HEK293 (cell line): ENCODE results near the gene MIEF2.

Experiments used
- CTCF ChIA-PET: fragments of 350-600 bp; formaldehyde crosslinking; extraction: SDS; loops from one replicate; lab custom pipeline; 2021; ENCODE audit warnings: antibody characterized with exemption; lab: Yijun Ruan, JAX
- POLR2A ChIA-PET: fragments of 300-600 bp; formaldehyde crosslinking; extraction: SDS; loops from one replicate; lab custom pipeline; 2020; ENCODE audit warnings: antibody characterized with exemption, inconsistent platforms; lab: Yijun Ruan, JAX
- H3K27ac ChIP-seq: fragments of 200-500 bp; sonication (Bioruptor generic); 2 replicates; pipeline ENCODE4 v1.5.1; 2014; ENCODE audit warnings: low read depth, low read length, control low read depth, inconsistent platforms; ENCODE audit errors: extremely low read depth
- H3K36me3 ChIP-seq, 2 experiments: fragments of 200-500 bp in 1 of 2; sonication (Bioruptor generic) in 1 of 2; 1 replicate in 1 of 2; 2 replicates in 1 of 2; pipeline ENCODE4 v1.5.1; 2014 to 2017; ENCODE audit warnings: inconsistent platforms in 2 of 2, low read length in 2 of 2; ENCODE audit not compliant: control insufficient read depth in 2 of 2, insufficient read depth in 1 of 2
- H3K4me1 ChIP-seq: fragments of 200-500 bp; sonication (Bioruptor generic); 2 replicates; pipeline ENCODE4 v1.5.1; 2014; ENCODE audit warnings: mild to moderate bottlenecking, low read length, inconsistent platforms; ENCODE audit not compliant: control insufficient read depth, insufficient read depth
- H3K4me3 ChIP-seq: 2 replicates; pipeline ENCODE4 v1.5.1; 2011; ENCODE audit warnings: low read depth, mild to moderate bottlenecking, control low read depth, low read length, moderate library complexity
- H3K9me3 ChIP-seq: fragments of 200-500 bp; sonication (Bioruptor generic); 2 replicates; pipeline ENCODE4 v1.5.1; 2014; ENCODE audit warnings: low read depth, low read length, inconsistent platforms; ENCODE audit not compliant: control insufficient read depth, insufficient read depth
- EGR2 ChIP-seq: fragments of 450-650 bp; formaldehyde crosslinking; IDR thresholded peaks from 2 replicates; pipeline ENCODE4 v1.5.1; 2016; ENCODE audit warnings: low read depth, missing biosample characterization, missing genetic modification characterization
- GLIS1 ChIP-seq: fragments of 450-650 bp; formaldehyde crosslinking; IDR thresholded peaks from 2 replicates; pipeline ENCODE4 v1.5.1; 2016; ENCODE audit warnings: missing biosample characterization, missing genetic modification characterization
- KLF16 ChIP-seq: fragments of 450-650 bp; formaldehyde crosslinking; IDR thresholded peaks from 2 replicates; pipeline ENCODE4 v1.5.1; 2017; ENCODE audit warnings: missing biosample characterization, missing genetic modification characterization
- KLF7 ChIP-seq: fragments of 450-650 bp; formaldehyde crosslinking; IDR thresholded peaks from 2 replicates; pipeline ENCODE4 v1.5.1; 2016; ENCODE audit warnings: missing biosample characterization, missing genetic modification characterization, borderline replicate concordance
- ZBTB21 ChIP-seq: fragments of 450-650 bp; formaldehyde crosslinking; IDR thresholded peaks from 2 replicates; pipeline ENCODE4 v1.5.1; 2017; ENCODE audit warnings: missing biosample characterization, missing genetic modification characterization
- ZFHX2 ChIP-seq: fragments of 450-650 bp; formaldehyde crosslinking; conservative IDR thresholded peaks from 2 replicates; pipeline ENCODE4 v1.5.1; 2016; ENCODE audit warnings: missing biosample characterization, missing genetic modification characterization
- ZIC2 ChIP-seq: fragments of 450-650 bp; formaldehyde crosslinking; IDR thresholded peaks from 2 replicates; pipeline ENCODE4 v1.5.1; 2016; ENCODE audit warnings: missing biosample characterization, missing genetic modification characterization
- ZNF16 ChIP-seq: fragments of 450-650 bp; formaldehyde crosslinking; IDR thresholded peaks from 2 replicates; pipeline ENCODE4 v1.5.1; 2016; ENCODE audit warnings: low read depth, missing biosample characterization, missing genetic modification characterization
- ZNF23 ChIP-seq: fragments of 450-650 bp; formaldehyde crosslinking; IDR thresholded peaks from 2 replicates; pipeline ENCODE4 v1.5.1; 2016; ENCODE audit warnings: missing biosample characterization, missing genetic modification characterization, borderline replicate concordance
- ZNF335 ChIP-seq: fragments of 450-650 bp; formaldehyde crosslinking; conservative IDR thresholded peaks from 2 replicates; pipeline ENCODE4 v1.5.1; 2016; ENCODE audit warnings: missing biosample characterization, missing genetic modification characterization
- ZNF341 ChIP-seq: fragments of 450-650 bp; formaldehyde crosslinking; IDR thresholded peaks from 2 replicates; pipeline ENCODE4; 2016; ENCODE audit warnings: low read depth, missing biosample characterization, missing genetic modification characterization
- ZNF354C ChIP-seq: fragments of 450-650 bp; formaldehyde crosslinking; IDR thresholded peaks from 2 replicates; pipeline ENCODE4 v1.5.1; 2016; ENCODE audit warnings: missing biosample characterization, missing genetic modification characterization, low read depth, borderline replicate concordance
- ZNF37A ChIP-seq: fragments of 450-650 bp; IDR thresholded peaks from 2 replicates; pipeline ENCODE4 v1.5.1; 2018; ENCODE audit warnings: missing biosample characterization, missing genetic modification characterization
- ZNF624 ChIP-seq: fragments of 450-650 bp; formaldehyde crosslinking; IDR thresholded peaks from 2 replicates; pipeline ENCODE4 v1.5.1; 2017; ENCODE audit warnings: missing biosample characterization, missing genetic modification characterization
- ZNF645 ChIP-seq: fragments of 450-650 bp; formaldehyde crosslinking; IDR thresholded peaks from 2 replicates; pipeline ENCODE4; 2016; ENCODE audit warnings: missing biosample characterization, missing genetic modification characterization
- ZNF707 ChIP-seq: fragments of 450-650 bp; formaldehyde crosslinking; IDR thresholded peaks from 2 replicates; pipeline ENCODE4 v1.5.1; 2016; ENCODE audit warnings: missing biosample characterization, missing genetic modification characterization
- ZSCAN16 ChIP-seq: fragments of 450-650 bp; formaldehyde crosslinking; IDR thresholded peaks from 2 replicates; pipeline ENCODE4 v1.5.1; 2016; ENCODE audit warnings: missing biosample characterization, missing genetic modification characterization
- ZSCAN18 ChIP-seq: fragments of 450-650 bp; formaldehyde crosslinking; IDR thresholded peaks from 2 replicates; pipeline ENCODE4 v1.5.1; 2016; ENCODE audit warnings: missing biosample characterization, missing genetic modification characterization
- TF ChIP-seq, protein P1 (sequence below): fragments of 450-650 bp; IDR thresholded peaks from 2 replicates; pipeline ENCODE4 v1.5.1; 2018; ENCODE audit warnings: missing biosample characterization, missing genetic modification characterization
- TF ChIP-seq, protein P2 (sequence below): fragments of 450-650 bp; formaldehyde crosslinking; IDR thresholded peaks from 2 replicates; pipeline ENCODE4 v1.5.1; 2016; ENCODE audit warnings: missing biosample characterization, missing genetic modification characterization, low read depth

The MIEF2 gene

DNA sequence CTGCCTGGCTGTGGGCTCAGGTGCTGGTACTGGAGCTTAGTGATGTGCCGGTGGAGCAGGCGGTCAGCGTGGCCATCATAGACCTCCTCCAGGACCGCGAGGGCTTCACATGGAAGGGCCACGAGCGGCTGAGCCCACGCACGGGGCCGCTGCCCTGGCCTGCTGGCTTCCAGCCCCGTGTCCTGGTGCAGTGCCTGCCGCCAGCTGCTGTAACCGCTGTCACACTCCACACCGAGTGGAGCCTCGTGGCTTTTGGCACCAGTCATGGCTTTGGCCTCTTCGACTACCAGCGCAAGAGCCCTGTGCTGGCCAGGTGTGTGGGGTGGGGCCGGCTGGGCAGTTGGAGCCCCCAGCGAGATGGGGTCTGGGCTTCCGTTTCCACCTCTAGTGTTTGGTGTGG is 23.0 kb upstream of the MIEF2 start (continued):
- no peak for TF ChIP-seq ZSCAN18 (tag by site-specific recombination)
- no peak for TF ChIP-seq KLF16 (tag by site-specific recombination)
- no peak for TF ChIP-seq ZNF354C (tag by site-specific recombination)
- TF ChIP-seq ZSCAN16, result no peak
- TF ChIP-seq ZNF645 (tag by site-specific recombination), result no peak
- TF ChIP-seq, protein P1, sequence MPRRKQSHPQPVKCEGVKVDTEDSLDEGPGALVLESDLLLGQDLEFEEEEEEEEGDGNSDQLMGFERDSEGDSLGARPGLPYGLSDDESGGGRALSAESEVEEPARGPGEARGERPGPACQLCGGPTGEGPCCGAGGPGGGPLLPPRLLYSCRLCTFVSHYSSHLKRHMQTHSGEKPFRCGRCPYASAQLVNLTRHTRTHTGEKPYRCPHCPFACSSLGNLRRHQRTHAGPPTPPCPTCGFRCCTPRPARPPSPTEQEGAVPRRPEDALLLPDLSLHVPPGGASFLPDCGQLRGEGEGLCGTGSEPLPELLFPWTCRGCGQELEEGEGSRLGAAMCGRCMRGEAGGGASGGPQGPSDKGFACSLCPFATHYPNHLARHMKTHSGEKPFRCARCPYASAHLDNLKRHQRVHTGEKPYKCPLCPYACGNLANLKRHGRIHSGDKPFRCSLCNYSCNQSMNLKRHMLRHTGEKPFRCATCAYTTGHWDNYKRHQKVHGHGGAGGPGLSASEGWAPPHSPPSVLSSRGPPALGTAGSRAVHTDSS (tag by site-specific recombination), result no peak
- TF ChIP-seq ZNF16 (tag by site-specific recombination), result no peak
- no peak for TF ChIP-seq KLF7 (tag by site-specific recombination)

- Histone ChIP-seq H3K9me3 (no peaks in the 10 kb centered on the region), H3K36me3 (peaks cover 0 to 96% of the 10 kb centered on the region in 2 experiments; a peak in 2 of 3 replicates), H3K4me3 (no peak overlapping the region), H3K4me1 (no peaks in the 10 kb centered on the region), H3K27ac (no peak overlapping the region)
- ChIA-PET POLR2A (no interaction called here), CTCF (no interaction called here)
- no peak for TF ChIP-seq ZNF707 (tag by site-specific recombination)
Measured at GRCh38 chr17:18238299-18238698, 22.2 kb upstream of the MIEF2 start.

GRCh38 chr17:18240449-18240848 is 20.0 kb upstream of the MIEF2 start:
- TF ChIP-seq ZIC2 (tag by site-specific recombination) (peak; percentile 69), ZFHX2 (tag by site-specific recombination) (peak; percentile 62), EGR2 (tag by site-specific recombination) (peak; percentile 76), ZNF341 (no peak), GLIS1 (no peak), ZNF37A (tag by site-specific recombination) (no peak)
- Histone ChIP-seq H3K4me3 (no peak overlapping the region), H3K36me3 (peaks cover 6 to 90% of the 10 kb centered on the region in 2 experiments; a peak in 2 of 3 replicates), H3K9me3 (no peaks in the 10 kb centered on the region), H3K4me1 (no peaks in the 10 kb centered on the region), H3K27ac (no peak overlapping the region)
- ChIA-PET CTCF (no interaction called here), POLR2A (interaction anchor here (1.0 kb wide), 1 partner anchor 84 kb away, joined by 3 read pairs; no protein-coding TSS in a partner anchor)

- no peak for TF ChIP-seq ZNF335
- TF ChIP-seq ZNF23 (tag by site-specific recombination), result no peak
- no peak for TF ChIP-seq ZNF624 (tag by site-specific recombination)
- no peak for TF ChIP-seq ZBTB21 (tag by site-specific recombination)
- TF ChIP-seq, protein P2, sequence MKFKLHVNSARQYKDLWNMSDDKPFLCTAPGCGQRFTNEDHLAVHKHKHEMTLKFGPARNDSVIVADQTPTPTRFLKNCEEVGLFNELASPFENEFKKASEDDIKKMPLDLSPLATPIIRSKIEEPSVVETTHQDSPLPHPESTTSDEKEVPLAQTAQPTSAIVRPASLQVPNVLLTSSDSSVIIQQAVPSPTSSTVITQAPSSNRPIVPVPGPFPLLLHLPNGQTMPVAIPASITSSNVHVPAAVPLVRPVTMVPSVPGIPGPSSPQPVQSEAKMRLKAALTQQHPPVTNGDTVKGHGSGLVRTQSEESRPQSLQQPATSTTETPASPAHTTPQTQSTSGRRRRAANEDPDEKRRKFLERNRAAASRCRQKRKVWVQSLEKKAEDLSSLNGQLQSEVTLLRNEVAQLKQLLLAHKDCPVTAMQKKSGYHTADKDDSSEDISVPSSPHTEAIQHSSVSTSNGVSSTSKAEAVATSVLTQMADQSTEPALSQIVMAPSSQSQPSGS (tag by site-specific recombination), result no peak
- TF ChIP-seq ZSCAN16, result no peak
- no peaks in the 10 kb centered on the region for H3K4me1 ChIP-seq
- no peak overlapping the region for H3K4me3 ChIP-seq
- CTCF ChIA-PET, result no interaction called here
- no peak overlapping the region for H3K27ac ChIP-seq
- H3K9me3 ChIP-seq, result no peaks in the 10 kb centered on the region
- peaks cover 6 to 90% of the 10 kb centered on the region in 2 experiments; a peak in 2 of 3 replicates for H3K36me3 ChIP-seq
- POLR2A ChIA-PET, result no interaction called here
Measured at GRCh38 chr17:18241229-18241871, 19.1 kb upstream of the MIEF2 start.
